HG03139 (cell line): Measurements from ENCODE around the gene CRHBP.
"Not testable (repeated sequence)": the region's sequence is repeated elsewhere in the genome, so short reads cannot be mapped to it uniquely, and the experiment has no call there.

Source experiments
- ATAC-seq: cut with Tn5 transposase; IDR thresholded peaks from one replicate; pipeline ENCODE4 v1.9.1; 2021; ENCODE audit not compliant: unreplicated experiment

The CRHBP gene, protein sequence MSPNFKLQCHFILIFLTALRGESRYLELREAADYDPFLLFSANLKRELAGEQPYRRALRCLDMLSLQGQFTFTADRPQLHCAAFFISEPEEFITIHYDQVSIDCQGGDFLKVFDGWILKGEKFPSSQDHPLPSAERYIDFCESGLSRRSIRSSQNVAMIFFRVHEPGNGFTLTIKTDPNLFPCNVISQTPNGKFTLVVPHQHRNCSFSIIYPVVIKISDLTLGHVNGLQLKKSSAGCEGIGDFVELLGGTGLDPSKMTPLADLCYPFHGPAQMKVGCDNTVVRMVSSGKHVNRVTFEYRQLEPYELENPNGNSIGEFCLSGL

DNA sequence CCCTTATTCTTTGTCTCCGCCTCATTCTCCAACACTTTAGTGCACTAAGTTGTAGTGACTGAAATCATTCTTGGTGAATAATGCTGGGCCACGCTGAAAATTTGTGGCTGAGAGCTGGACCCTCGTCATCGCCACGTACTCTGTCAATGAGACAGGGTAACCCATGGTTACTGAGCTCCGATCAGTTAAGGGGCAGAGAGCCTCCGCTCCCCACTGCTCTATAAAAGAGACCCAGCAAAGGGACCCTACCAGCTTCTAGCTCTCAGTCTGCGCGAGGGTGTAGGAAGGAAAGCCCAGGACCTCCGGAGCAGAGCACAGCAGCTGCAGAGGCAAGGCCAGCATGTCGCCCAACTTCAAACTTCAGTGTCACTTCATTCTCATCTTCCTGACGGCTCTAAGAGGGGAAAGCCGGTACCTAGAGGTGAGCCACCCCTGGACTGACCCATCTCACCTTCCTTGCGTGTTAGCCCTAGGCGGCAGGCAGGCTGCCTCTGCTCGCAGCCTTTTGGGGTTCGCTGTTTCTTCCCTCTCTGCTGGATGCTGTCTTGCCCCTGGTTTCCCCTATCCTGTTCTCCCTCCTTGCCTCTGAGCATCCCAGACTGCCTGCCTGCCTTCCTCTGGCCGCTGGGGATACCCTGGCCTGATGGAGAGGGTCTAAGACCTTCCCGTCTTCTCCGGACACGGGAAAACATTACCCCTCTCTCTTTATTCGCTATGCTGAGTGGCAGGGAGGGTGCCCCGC, at the start of gene CRHBP:
TSS of gene CRHBP (plus strand) at position 251 of the 742 bp plus-strand sequence. CDS start at position 341, 90 bp downstream.
- no peak for ATAC-seq

DNA sequence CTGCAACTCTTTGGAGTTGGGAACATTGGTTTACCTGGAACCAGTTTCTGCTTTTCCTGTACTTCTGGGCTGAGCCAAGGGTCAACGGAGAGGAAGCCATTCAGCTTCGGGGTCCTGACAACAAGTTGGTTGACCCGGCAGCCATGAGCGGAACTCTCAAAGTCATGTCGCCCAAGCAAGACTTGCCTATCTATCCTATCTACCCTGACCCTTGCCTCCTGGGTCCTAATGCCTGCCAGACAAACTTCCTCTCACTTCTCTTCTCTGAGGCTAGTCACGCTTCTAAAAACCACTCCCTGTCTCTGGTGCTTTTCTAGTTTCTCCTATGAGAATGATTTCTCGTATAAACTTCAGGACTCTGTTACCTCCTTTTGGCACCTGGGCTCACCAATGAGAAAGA, 44.7 kb upstream of the CRHBP start:
- ATAC-seq, result no peak

DNA sequence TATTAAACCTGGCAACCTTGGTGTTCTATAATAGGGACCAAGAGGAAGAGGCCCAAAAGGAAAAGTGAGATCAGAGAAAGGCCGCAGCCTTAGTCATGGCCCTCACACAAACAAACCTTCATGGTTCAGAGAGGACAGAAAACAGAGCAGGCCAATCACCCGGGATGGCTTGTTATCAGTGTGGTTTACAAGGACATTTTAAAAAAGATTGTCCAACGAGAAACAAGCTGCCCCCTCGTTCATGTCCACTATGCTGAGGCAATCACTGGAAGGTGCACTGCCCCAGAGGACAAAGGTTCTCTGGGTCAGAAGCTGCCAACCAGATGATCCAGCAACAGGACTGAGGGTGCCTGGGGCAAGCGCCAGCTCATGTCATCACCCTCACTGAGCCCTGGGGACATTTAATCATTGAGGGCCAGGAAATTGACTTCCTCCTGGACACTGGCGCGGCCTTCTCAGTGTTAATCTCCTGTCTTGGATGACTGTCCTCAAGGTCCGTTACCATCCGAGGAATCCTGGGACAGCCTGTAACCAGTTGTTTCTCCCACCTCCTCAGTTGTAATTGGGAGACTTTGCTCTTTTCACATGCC, 42.4 kb upstream of the CRHBP start:
- not testable (repeated sequence) for ATAC-seq

DNA sequence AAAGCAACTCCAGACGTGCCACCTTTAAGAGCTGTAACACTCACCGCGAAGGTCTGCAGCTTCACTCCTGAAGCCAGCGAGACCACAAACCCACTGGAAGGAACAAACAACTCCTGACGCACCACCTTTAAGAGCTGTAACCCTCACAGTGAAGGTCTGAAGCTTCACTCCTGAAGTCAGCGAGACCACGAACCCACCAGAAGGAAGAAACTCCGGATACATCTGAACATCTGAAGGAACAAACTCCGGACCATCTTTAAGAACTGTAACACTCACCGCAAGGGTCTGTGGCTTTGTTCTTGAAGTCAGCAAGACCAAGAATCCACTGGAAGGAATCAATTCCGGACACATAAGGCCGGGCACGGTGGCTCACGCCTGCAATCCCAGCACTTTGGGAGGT, 38.2 kb upstream of the CRHBP start:
- not testable (repeated sequence) for ATAC-seq

DNA sequence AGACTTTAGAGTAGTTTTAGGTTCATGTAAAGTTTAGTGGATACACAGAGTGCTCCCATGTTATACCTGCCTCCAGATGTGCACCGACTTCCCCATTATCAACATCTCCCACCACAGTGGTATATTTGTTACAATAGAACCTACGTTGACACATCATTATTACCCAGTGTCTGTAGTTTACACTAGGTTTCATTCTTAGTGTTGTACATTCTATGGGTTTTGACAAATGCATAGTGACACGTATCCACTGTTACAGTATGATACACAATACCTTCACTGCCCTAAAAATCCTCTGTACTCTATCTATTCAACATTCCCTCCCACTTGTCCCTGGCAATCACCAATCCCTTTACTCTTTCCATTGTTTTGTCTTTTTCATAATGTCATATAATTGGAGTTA, 34.3 kb upstream of the CRHBP start:
- no peak for ATAC-seq

DNA sequence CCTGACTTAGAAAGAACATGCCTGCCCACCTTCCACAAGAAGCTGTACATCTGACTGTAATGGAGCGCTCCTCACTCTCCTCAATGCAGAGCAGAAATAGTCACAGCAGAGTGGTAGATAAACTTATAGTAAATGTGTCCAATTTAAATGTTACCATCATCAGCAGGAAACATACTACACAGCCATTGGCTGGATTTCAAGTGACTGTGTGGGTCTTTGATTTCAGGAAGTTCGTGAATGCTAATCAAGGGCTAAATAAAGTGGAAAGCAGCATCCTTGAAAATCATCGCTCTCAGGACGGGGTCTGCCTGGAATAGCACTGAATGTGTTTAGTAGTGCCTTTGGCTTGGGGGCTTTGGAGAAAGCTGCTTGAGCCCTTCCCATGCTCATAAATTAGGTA, 32.4 kb upstream of the CRHBP start:
- no peak for ATAC-seq

DNA sequence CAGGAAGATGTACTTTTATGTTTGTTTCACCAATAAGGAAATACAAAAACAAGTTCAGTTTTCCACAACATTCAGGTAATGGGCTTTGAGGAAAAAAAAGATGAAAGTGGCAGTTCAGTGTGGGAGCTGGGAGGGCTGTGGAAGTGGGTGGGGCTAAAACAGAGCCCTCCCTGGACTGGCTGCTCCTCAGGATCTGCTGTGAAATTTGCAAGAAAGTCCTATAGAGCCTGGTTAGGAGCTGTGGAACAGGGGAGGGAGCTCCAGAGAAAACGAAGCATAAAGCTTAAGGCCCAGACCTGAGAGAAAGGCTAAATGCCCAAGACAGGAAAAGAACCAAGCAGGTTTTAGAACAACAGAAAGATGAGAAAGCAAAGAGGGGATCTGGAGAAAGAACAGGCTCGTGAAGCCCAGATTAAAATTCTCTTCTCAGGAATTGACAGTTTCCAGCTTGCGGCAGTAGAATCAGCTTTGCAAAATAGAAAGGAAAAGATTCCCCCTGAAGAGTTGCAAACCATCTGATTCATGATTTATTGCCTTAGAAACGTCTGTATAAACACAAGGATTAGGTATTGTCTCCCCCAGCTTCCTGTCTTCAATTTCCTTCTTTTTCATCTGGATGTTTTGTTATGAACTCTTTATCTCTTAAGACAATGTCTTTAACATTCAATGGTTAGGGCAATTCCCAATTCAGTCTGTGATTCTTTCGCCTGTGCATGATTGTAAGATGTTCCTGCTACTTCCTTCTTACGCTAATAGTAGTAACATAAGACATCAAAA, 26.3 kb upstream of the CRHBP start:
- no peak for ATAC-seq

DNA sequence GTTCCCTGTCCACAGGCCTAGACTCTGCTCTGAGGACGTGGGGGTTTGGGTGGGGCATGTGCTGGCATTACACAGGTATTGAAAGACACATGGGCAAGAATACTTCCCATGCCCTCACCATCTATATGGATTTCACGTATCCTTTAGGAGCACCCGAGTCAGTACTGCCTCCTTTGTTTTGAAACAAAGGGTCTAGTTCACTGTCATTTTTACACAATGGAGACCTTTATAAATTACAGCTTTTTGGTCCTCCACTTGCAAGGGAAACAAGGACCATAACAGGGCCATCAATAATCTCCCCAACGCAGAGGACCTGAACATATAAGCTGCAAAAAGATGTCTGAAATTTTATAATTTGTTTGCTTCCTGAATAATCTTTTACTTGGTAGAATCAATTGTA, 24.9 kb upstream of the CRHBP start:
- no peak for ATAC-seq

DNA sequence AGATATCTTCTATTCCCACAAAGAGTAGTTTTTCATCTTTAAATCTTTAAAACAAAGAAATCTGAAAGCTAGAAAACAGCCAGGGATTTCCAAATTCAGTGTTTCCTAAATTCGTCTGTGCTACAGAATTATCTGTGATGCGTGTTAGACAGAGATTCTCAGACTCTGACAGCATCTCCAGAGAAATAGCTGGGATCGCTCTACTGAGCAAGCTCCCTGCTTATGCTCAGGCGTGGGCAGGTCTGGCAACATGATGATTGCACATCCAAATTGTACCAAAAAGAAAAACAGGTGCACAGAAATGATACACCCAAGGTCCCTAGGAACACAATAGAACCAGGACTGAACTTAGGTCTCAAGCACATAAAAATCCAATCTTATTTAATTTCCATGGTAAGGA, 22.8 kb upstream of the CRHBP start:
- no peak for ATAC-seq

DNA sequence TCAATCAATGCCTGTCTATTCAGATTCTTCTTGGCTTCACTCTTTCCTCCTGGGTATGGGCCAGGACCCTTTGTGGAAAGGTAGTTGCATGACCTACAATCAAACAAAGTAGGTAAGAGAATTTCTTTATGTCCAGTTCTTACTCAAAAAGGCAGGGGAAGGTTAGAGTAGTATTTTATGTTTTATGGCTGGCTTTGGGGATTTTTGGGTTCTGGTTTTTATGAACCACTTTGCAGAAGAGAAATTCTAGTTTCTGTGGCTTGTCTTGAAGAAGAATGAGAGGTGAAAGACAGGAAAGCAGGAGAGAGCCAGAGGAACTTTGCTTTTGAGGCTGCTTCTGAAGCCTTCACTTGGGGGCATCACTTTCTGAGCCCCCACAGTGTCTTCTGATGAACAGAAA, 14.7 kb upstream of the CRHBP start:
- ATAC-seq, result no peak

DNA sequence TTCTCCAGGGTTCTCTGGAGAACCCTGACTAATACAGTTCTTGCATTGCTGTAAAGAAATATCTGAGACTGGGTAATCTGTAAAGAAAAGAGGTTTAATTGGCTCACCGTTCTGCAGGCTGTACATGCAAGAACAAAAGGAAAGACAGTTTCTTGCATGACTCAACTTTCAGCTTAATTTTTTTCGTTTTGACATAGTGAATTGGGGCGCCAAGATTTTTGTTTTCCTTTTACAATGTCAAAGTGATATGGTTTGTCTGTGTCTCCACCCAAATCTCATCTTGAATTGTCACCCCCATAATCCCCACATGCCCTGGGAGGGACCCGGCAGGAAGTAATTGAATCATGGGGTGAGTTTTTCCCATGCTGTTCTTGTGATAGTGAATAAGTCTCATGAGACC, 11.8 kb upstream of the CRHBP start:
- ATAC-seq, result no peak

DNA sequence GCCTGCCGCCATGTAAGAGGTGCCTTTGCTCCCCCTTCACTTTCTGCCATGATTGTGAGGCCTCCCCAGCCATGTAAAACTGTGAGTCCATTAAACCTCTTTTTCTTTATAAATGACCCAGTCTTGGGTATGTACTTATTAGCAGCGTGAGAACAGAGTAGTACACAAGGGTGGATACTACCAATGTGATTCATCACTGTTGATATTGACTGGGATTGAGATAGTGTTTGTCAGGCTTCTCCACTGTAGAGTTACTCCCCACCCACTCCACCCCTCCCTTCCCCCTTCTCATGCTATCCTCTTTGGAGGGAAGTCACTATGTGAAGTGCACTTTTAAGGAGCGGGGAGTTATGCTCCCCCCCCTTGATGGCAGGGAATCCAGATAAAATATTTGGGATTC, 11.4 kb upstream of the CRHBP start:
- ATAC-seq, result no peak

DNA sequence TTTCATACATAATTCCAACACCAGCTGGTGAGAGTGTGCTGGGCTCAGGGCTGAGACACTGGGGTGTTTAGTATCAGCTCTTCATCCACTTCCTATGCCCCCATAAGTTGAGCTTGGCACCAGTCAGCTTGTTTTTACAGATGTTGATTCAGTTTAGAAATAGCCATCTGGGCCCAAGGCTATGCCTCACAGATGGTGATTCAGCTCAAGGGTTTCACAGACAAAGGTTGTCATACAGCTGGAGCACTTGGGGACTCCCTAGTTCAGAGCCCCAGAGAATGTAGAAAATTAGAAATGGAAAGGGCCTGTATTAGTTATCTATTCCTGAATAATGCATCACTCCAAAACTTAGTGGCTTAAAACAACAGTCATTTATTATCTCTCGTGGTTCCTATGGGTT, 10.3 kb upstream of the CRHBP start:
- no peak for ATAC-seq

DNA sequence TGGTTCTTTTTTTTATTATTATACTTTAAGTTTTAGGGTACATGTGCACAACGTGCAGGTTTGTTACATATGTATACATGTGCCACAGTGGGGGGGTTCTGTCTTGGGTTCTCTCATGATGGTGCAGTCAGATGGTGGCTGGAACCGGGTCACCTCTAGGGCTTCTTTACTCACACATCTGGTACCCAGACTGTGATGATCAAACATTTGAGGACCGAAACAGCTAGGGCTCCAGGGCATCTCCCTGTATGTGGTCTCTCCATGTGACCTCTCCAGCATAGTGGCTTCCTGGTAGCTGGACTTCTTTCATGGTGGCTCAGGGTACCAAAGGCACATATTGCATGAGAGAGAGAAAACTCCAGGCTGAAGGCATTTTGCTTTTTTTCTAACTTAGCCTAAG, 9.8 kb upstream of the CRHBP start:
- ATAC-seq, result no peak

DNA sequence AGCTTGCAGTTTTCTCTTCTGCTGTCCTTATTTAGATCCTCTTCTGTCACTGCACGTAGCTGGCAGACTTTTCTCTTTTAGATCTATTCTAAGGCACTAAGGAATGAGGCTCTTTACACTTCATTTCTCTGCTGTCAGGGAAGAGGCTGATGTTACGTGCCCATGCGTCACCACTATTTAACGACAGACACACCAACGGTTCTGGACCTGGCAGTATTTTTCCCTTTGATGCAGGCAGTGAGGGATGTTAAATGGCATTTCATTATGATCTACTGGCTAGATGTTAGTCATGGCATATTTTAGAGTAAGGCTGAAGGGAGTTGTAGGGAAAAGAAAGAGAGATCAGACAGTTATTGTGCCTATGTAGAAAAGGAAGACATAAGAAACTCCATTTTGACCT, 8.2 kb upstream of the CRHBP start:
- ATAC-seq, result no peak

DNA sequence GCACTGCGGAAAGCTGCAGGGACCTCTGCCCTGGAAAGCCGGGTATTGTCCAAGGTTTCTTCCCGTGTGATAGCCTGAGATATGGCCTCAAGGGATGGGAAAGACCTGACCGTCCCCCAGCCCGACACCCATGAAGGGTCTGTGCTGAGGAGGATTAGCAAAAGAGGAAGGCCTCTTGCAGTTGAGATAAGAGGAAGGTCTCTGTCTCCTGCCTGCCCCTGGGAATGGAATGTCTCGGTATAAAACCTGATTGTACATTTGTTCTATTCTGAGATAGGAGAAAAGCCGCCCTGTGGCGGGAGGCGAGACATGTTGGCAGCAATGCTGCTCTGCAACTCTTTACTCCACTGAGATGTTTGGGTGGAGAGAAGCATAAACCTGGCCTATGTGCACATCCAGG, 7.6 kb upstream of the CRHBP start:
- ATAC-seq, result not testable (repeated sequence)

DNA sequence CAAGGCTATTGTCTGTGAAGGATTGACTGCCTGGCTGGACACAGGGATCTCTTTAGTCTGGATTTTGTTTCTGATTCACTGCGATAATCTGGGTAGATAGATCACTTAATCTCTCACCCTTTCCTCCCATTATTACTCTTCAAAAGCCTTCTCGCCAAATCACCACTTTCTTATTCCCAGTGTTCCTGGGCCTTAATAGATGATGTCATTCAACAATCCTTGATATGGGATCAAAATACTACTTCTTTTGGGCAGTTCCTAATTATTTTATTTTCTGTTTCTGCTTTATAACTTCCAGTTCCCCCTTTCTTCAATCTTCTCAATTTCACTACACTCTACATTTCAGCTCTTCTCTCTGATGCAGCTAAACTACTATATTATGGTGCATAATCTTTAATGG, 6.8 kb upstream of the CRHBP start:
- no peak for ATAC-seq

DNA sequence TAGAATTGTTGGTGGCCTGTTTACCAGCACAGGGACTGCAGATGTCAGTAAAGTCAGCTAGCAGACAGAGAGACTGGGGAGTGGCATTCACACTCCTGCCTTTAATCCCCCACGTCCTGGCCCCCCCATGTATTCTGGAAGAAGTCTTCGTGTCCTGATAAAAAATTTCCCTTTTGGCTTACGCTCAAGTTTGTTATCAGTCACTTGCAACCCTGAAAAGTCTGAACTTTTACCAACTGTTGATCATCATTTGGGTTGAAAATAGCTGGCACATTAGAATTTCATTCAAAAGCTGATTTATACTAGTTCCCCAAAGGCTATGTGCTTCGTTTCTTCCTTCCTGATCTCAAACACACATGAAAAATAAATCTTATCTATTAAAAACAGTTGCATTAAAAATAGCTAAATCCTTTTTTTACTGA, 5.8 kb upstream of the CRHBP start:
- ATAC-seq, result no peak

DNA sequence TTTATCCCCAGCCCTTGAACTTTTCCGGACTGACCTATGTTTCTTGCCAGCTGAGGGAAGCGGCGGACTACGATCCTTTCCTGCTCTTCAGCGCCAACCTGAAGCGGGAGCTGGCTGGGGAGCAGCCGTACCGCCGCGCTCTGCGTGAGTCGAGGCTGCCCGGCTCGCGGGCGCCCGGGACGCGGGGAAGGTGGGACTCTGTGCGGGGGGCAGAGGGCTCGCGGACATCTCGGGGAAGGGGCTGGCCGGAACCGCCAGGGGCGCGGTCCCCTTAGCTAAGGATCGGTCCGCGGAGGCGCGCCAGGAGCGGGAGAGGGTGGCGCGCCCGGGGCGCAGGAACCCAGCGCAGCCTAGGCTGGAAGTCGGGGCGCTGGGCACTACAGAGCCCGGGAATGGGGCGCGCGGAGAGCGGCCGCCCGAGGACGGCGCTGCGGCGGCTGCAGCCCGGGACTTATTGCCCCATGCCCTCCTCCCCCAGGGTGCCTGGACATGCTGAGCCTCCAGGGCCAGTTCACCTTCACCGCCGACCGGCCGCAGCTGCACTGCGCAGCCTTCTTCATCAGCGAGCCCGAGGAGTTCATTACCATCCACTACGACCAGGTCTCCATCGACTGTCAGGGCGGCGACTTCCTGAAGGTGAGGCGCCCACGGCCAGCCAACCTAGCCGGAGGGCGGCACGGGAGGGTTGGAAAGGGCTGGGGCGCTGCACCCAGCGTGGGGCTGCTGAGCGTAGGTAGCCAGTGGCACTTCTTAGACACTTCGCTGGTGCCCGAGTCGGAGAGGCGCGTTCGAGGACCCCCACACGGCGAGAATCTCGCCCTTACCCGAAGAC, 922 bp downstream of the CRHBP start:
- ATAC-seq, result no peak

DNA sequence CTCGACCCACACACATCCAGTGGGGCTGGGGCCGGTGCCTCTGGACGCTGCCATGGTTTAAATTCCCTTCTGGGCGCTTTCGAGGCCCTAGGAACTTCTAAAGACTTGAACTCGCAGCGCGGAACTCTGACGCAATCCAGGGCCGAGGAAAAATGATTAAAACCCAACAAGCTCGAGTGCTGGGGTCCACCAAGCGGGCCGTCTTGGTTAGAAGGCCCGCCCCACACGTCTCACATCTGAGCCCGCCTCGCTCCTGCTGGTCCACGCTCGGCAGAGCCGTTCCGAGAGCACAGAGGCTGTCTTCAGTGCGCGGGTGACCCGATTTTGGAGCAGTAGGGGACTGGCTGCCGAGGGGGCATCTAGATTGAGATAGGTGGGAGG, 1.5 kb downstream of the CRHBP start:
- no peak for ATAC-seq

DNA sequence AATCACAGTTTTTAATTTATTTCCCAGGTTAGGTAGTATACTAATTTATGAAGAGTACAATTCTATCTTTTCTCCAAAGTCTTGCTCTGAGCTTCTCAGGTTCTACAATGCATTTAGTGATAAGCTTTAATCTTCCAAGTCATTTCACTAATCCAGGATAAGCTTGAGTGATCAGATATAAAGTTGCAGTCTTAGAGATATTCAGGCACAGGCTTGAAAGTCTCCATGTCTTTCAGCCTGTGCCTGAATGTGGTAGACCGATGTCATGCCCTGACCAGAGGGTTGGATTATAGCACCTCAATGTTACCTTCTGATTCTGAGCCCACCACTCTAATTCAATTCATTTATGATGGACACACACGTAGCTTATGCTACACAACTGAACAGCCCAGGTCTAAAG, 3.2 kb downstream of the CRHBP start:
- no peak for ATAC-seq
